Neural cell (in vitro differentiated cells): ENCODE results near the gene WNK2. TPM values are rescaled to one million over a fixed set of nuclear protein-coding genes. Genes with fewer than 3 reads are reported as not detected.

ENCODE experiments used
- H2AFZ ChIP-seq: fragments of 200-600, 300-800 bp; sonication (generic), shearing (Covaris generic); 2 replicates; pipeline ENCODE4 v1.6.0; 2014; ENCODE audit warnings: low read depth, mild to moderate bottlenecking, antibody characterized with exemption, low read length, moderate library complexity
- H3F3A ChIP-seq: fragments of 200-600 bp; shearing (Covaris generic); 2 replicates; pipeline ENCODE4 v1.6.1; 2016; ENCODE audit warnings: mild to moderate bottlenecking, moderate library complexity, mixed read lengths, antibody characterized with exemption, low read length; ENCODE audit not compliant: insufficient read depth, poor library complexity, severe bottlenecking
- H3K27ac ChIP-seq: fragments of 200-600, 300-800 bp; sonication (generic), shearing (Covaris generic); 2 replicates; pipeline ENCODE4 v1.5.1; 2014; ENCODE audit warnings: mild to moderate bottlenecking, low read length, moderate library complexity
- H3K27me3 ChIP-seq: fragments of 300-800, 200-600 bp; sonication (generic), shearing (Covaris generic); 2 replicates; pipeline ENCODE4 v1.6.0; 2014; ENCODE audit warnings: mild to moderate bottlenecking, low read depth, low read length, moderate library complexity; ENCODE audit not compliant: insufficient read depth
- H3K36me3 ChIP-seq: fragments of 300-800, 200-600 bp; sonication (generic), shearing (Covaris generic); 2 replicates; pipeline ENCODE4 v1.5.1; 2014; ENCODE audit warnings: mild to moderate bottlenecking, antibody characterized with exemption, low read length, moderate library complexity; ENCODE audit not compliant: insufficient read depth
- H3K4me2 ChIP-seq: fragments of 300-800, 200-600 bp; sonication (generic), shearing (Covaris generic); 2 replicates; pipeline ENCODE4 v1.6.0; 2014; ENCODE audit warnings: mild to moderate bottlenecking, low read length
- H3K4me3 ChIP-seq: fragments of 300-800, 200-600 bp; sonication (generic), shearing (Covaris generic); 2 replicates; pipeline ENCODE4 v1.5.1; 2014; ENCODE audit warnings: mild to moderate bottlenecking, low read length, moderate library complexity
- H3K79me2 ChIP-seq: fragments of 200-600 bp; shearing (Covaris generic); replicated peaks from 2 replicates; pipeline ENCODE4 v1.6.0; 2014; ENCODE audit warnings: mild to moderate bottlenecking, low read length, moderate library complexity; ENCODE audit not compliant: insufficient read depth
- H3K9ac ChIP-seq: fragments of 300-800, 200-600 bp; sonication (generic), shearing (Covaris generic); 2 replicates; pipeline ENCODE4 v1.6.1; 2016; ENCODE audit warnings: mild to moderate bottlenecking, low read length, mixed read lengths
- H3K9me2 ChIP-seq: fragments of 200-600 bp; shearing (Covaris generic); 2 replicates; pipeline ENCODE4 v1.6.1; 2016; ENCODE audit warnings: mild to moderate bottlenecking, low read length, mixed read lengths; ENCODE audit not compliant: insufficient read depth
- H3K9me3 ChIP-seq: fragments of 200-600, 300-800 bp; sonication (generic), shearing (Covaris generic); 2 replicates; pipeline ENCODE4 v1.6.1; 2016; ENCODE audit warnings: mild to moderate bottlenecking, mixed run types, low read length, moderate library complexity, mixed read lengths
- H4K20me1 ChIP-seq: fragments of 200-600 bp; shearing (Covaris generic); 2 replicates; pipeline ENCODE4 v1.6.1; 2016; ENCODE audit warnings: mild to moderate bottlenecking, mixed run types; ENCODE audit not compliant: insufficient read depth
- EP300 ChIP-seq: fragments of 450-650 bp; conservative IDR thresholded peaks from 2 replicates; pipeline ENCODE4 v1.6.1; 2014; ENCODE audit warnings: antibody characterized with exemption, mild to moderate bottlenecking, moderate library complexity; ENCODE audit not compliant: poor library complexity, severe bottlenecking
- EZH2 ChIP-seq: fragments of 200-600, 300-800 bp; shearing (Covaris generic), sonication (generic); IDR thresholded peaks from 2 replicates; pipeline ENCODE4 v1.6.1; 2014; ENCODE audit warnings: antibody characterized with exemption, low read length, borderline replicate concordance, mild to moderate bottlenecking; ENCODE audit not compliant: insufficient read depth, poor library complexity, severe bottlenecking
- MXI1 ChIP-seq: fragments of 450-650 bp; conservative IDR thresholded peaks from 2 replicates; pipeline ENCODE4 v1.6.1; 2014; ENCODE audit warnings: antibody characterized with exemption, mild to moderate bottlenecking; ENCODE audit not compliant: poor library complexity, severe bottlenecking
- POLR2AphosphoS5 ChIP-seq: IDR thresholded peaks from 2 replicates; pipeline ENCODE4 v1.6.1; 2012
- RAD21 ChIP-seq: fragments of 450-650 bp; conservative IDR thresholded peaks from 2 replicates; pipeline ENCODE4 v1.6.1; 2014; ENCODE audit warnings: antibody characterized with exemption, mild to moderate bottlenecking, moderate library complexity
- REST ChIP-seq: IDR thresholded peaks from 2 replicates; pipeline ENCODE4 v1.6.1; 2012; ENCODE audit warnings: borderline replicate concordance
- SMC3 ChIP-seq: fragments of 450-650 bp; conservative IDR thresholded peaks from 2 replicates; pipeline ENCODE4 v1.6.1; 2014; ENCODE audit warnings: antibody characterized with exemption, mild to moderate bottlenecking, moderate library complexity; ENCODE audit not compliant: poor library complexity
- TAF1 ChIP-seq: IDR thresholded peaks from 2 replicates; pipeline ENCODE4 v1.6.1; 2012; ENCODE audit warnings: low read depth
- polyA plus RNA-seq: library from polyadenylated mRNA; depleted of rRNA; stranded (reverse); fragments of >200 nt; gene quantifications from 2 replicates; pipeline ENCODE4 v1.2.3, GENCODE V29; 2014
- TF ChIP-seq, protein P1 (sequence below): fragments of 450-650 bp; IDR thresholded peaks from 2 replicates; pipeline ENCODE4 v1.5.1; 2014; ENCODE audit warnings: antibody characterized with exemption, mild to moderate bottlenecking, moderate library complexity; ENCODE audit not compliant: poor library complexity, severe bottlenecking

Gene WNK2
- polyA plus RNA-seq, 1 donor from 2014 or later = 37.1 TPM

DNA sequence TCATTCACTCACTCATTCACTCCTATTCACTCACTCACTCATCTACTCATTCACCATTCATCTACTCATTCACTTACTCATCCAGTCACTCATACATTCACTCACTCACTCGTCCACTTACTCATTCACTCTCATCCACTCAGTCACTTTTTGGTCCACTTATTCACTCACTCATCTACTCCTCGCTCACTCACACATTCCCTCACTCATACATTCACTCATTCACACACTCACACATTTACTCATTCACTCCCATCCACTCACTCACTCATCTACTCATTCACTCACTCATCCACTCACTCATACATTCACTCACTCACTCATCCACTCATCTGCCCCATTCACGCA lies 27.7 kb downstream of the WNK2 start:
- Histone ChIP-seq H4K20me1 (no peaks in the 10 kb centered on the region), H3K79me2 (peaks cover 11% of the 10 kb centered on the region), H3K9me3 (no peaks in the 10 kb centered on the region), H3F3A (peaks cover 5% of the 10 kb centered on the region), H3K4me3 (no peak overlapping the region), H3K9ac (no peak overlapping the region), H3K27ac (no peak overlapping the region), H3K27me3 (no peaks in the 10 kb centered on the region), H3K4me2 (no peak overlapping the region), H3K36me3 (no peaks in the 10 kb centered on the region), H3K9me2 (no peaks in the 10 kb centered on the region), H2AFZ (no peak overlapping the region)
- TF ChIP-seq MXI1 (no peak), EZH2 (no peak)
- TF ChIP-seq, protein P1, sequence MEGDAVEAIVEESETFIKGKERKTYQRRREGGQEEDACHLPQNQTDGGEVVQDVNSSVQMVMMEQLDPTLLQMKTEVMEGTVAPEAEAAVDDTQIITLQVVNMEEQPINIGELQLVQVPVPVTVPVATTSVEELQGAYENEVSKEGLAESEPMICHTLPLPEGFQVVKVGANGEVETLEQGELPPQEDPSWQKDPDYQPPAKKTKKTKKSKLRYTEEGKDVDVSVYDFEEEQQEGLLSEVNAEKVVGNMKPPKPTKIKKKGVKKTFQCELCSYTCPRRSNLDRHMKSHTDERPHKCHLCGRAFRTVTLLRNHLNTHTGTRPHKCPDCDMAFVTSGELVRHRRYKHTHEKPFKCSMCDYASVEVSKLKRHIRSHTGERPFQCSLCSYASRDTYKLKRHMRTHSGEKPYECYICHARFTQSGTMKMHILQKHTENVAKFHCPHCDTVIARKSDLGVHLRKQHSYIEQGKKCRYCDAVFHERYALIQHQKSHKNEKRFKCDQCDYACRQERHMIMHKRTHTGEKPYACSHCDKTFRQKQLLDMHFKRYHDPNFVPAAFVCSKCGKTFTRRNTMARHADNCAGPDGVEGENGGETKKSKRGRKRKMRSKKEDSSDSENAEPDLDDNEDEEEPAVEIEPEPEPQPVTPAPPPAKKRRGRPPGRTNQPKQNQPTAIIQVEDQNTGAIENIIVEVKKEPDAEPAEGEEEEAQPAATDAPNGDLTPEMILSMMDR = no peak

- no peak overlapping the region for H3K27ac ChIP-seq
- H3K9ac ChIP-seq = no peak overlapping the region
- H3K79me2 ChIP-seq = peaks cover 11% of the 10 kb centered on the region
- no peaks in the 10 kb centered on the region for H4K20me1 ChIP-seq
- H3K9me3 ChIP-seq = no peaks in the 10 kb centered on the region
- H3K4me2 ChIP-seq = no peak overlapping the region
- no peaks in the 10 kb centered on the region for H3K36me3 ChIP-seq
- H3K9me2 ChIP-seq = no peaks in the 10 kb centered on the region
- H3K4me3 ChIP-seq = no peak overlapping the region
- H2AFZ ChIP-seq = no peak overlapping the region
- no peak for TF ChIP-seq POLR2AphosphoS5
- no peak for TF ChIP-seq SMC3
- TF ChIP-seq RAD21 = no peak
- no peak for TF ChIP-seq TAF1
- no peak for TF ChIP-seq EP300
- TF ChIP-seq MXI1 = no peak
- TF ChIP-seq EZH2 = no peak
- TF ChIP-seq, protein P1 = no peak
- no peak for TF ChIP-seq REST
- no peaks in the 10 kb centered on the region for H3K27me3 ChIP-seq
- peaks cover 5% of the 10 kb centered on the region for H3F3A ChIP-seq
These were observed 28.5 kb downstream of the WNK2 start for GRCh38 chr9:93212409-93212808.
